ENCODE results near the gene CENPT. TPM values are rescaled to one million over a fixed set of nuclear protein-coding genes. Genes with fewer than 3 reads are reported as not detected.

The CENPT gene
- total and polyA plus RNA-seq, 2 of the 13 experiments (the other 11 are each of a cell fraction or from before 2014, with no cell fraction given): 40.9 to 43.3 TPM

GRCh38 chr16:67841816-67842508 lies 5.5 kb downstream of the CENPT start, which contains the start of gene THAP11 (continued):
- TF ChIP-seq ZNF703 (CRISPR knock-in tag; IDR thresholded peaks at IDR 0.05; ENCODE audit: borderline replicate concordance) (no peak), ATRX (CRISPR knock-in tag; IDR thresholded peaks at IDR 0.05; ENCODE audit: borderline replicate concordance) (no peak), IRF2 (CRISPR knock-in tag; IDR thresholded peaks at IDR 0.05) (peak; percentile 96), ZNF124 (CRISPR knock-in tag; IDR thresholded peaks at IDR 0.05) (peak; percentile 90), FOXK2 (IDR thresholded peaks at IDR 0.05) (no peak), ZNF510 (CRISPR knock-in tag; IDR thresholded peaks at IDR 0.05; ENCODE audit: low read depth) (no peak), ZNF546 (CRISPR knock-in tag; conservative IDR thresholded peaks at IDR 0.05) (no peak), TAF1 (CRISPR knock-in tag; IDR thresholded peaks at IDR 0.05) (peak; percentile 52; the same call in 1 of the 2 replicates), ZBTB7A (CRISPR knock-in tag; IDR thresholded peaks at IDR 0.05) (no peak), BRD4 (CRISPR knock-in tag; IDR thresholded peaks at IDR 0.05) (peak; percentile 8; the same call in 1 of the 2 replicates), ZNF431 (CRISPR knock-in tag; IDR thresholded peaks at IDR 0.05; ENCODE audit: borderline replicate concordance, low read depth) (0 out of 2 replicates have a peak, but pooled peaks have one; percentile 38), GLI4 (CRISPR knock-in tag; IDR thresholded peaks at IDR 0.05; ENCODE audit: borderline replicate concordance) (0 out of 2 replicates have a peak, but pooled peaks have one; percentile 58), PBX2 (CRISPR knock-in tag; IDR thresholded peaks at IDR 0.05) (no peak), JUN (CRISPR knock-in tag; IDR thresholded peaks at IDR 0.05) (no peak), SMAD3 (CRISPR knock-in tag; IDR thresholded peaks at IDR 0.05) (peak; percentile 79; the same call in 1 of the 2 replicates), FOXP1 (IDR thresholded peaks at IDR 0.05) (no peak), FOXP1 (CRISPR knock-in tag; IDR thresholded peaks at IDR 0.05) (no peak), ZNF335 (CRISPR knock-in tag; IDR thresholded peaks at IDR 0.05) (peak; percentile 51), ZNF660 (CRISPR knock-in tag; IDR thresholded peaks at IDR 0.05; ENCODE audit: borderline replicate concordance, low read depth) (no peak), ZNF362 (CRISPR knock-in tag; IDR thresholded peaks at IDR 0.05; ENCODE audit: borderline replicate concordance) (no peak), CTCF (CRISPR knock-in tag; IDR thresholded peaks at IDR 0.05) (peak; percentile 99), ZBTB2 (CRISPR knock-in tag; IDR thresholded peaks at IDR 0.05; ENCODE audit: low read depth) (no peak; the same call in 1 of the 2 replicates), ATF3 (CRISPR knock-in tag; IDR thresholded peaks at IDR 0.05) (no peak; the same call in none of the 2 replicates), HMG20B (CRISPR knock-in tag; conservative IDR thresholded peaks at IDR 0.05) (no peak), TSC22D2 (CRISPR knock-in tag; IDR thresholded peaks at IDR 0.05; ENCODE audit: borderline replicate concordance) (no peak; the same call in 1 of the 2 replicates)
